Measurements from ENCODE around the gene NHEJ1. TPM values are rescaled to one million over a fixed set of nuclear protein-coding genes. Genes with fewer than 3 reads are reported as not detected.

NHEJ1 gene
- total RNA-seq, 4 donors from 2014 or later: 50.5 to 90.2 (median 65.3) TPM

GRCh38 chr2:219078126-219078525, 82.5 kb downstream of the NHEJ1 start:
- Histone ChIP-seq H3K4me3 (no peak overlapping the region), H3K27me3 (no peaks in the 10 kb centered on the region), H3K36me3 (peaks cover 0 to 30% (median 12%) of the 10 kb centered on the region in 4 donors), H3K9me3 (no peaks in the 10 kb centered on the region), H3K27ac (peak overlapping the region; percentile 80 to 91 (median 81)), H3K4me1 (peaks cover 19 to 56% (median 37%) of the 10 kb centered on the region in 4 donors)
- intact Hi-C loops (cut with DNase I; ENCODE audit: low total_unique reads): no loop called here
- TF ChIP-seq EP300 (IDR thresholded peaks at IDR 0.05; ENCODE audit: low read depth) (no peak), CTCF (IDR thresholded peaks at IDR 0.05) (peak in 1 of 5 experiments; percentile 3)
- WGBS, 2 donors (ENCODE audit: low coverage in 1 of 2): 67 to 79% methylated on average over 1 to 3 of the region's 3 CpGs
- in situ Hi-C loops (cut with MboI; ENCODE audit: low pct_ligation_motif_present in 1 of 4, low pct_unique_long_range_greater_than_20kb in 1 of 4, low sequenced_read_pairs in 3 of 4): no loop called here
- no peak for DNase-seq

GRCh38 chr2:219076253-219076652, 84.4 kb downstream of the NHEJ1 start:
- in situ Hi-C loops (cut with MboI; ENCODE audit: low pct_ligation_motif_present in 1 of 4, low pct_unique_long_range_greater_than_20kb in 1 of 4, low sequenced_read_pairs in 3 of 4): no loop called here
- TF ChIP-seq EP300 (IDR thresholded peaks at IDR 0.05; ENCODE audit: low read depth) (no peak), POLR2AphosphoS5 (IDR thresholded peaks at IDR 0.05) (no peak), CTCF (IDR thresholded peaks at IDR 0.05) (no peak), POLR2A (IDR thresholded peaks at IDR 0.05) (no peak)
- 97% methylated on average over 3 of the region's 3 CpGs; no CpG with 5 or more reads in 1 of the 2 donors for WGBS, 2 donors (ENCODE audit: low coverage in 1 of 2)
- intact Hi-C loops (cut with DNase I; ENCODE audit: low total_unique reads): no loop called here
- Histone ChIP-seq H3K9me3 (no peaks in the 10 kb centered on the region), H3K4me3 (no peak overlapping the region), H3K36me3 (peaks cover 0 to 30% (median 12%) of the 10 kb centered on the region in 4 donors), H3K27ac (no peak overlapping the region), H3K27me3 (no peaks in the 10 kb centered on the region), H3K4me1 (peaks cover 10 to 55% (median 28%) of the 10 kb centered on the region in 4 donors)
- DNase-seq: no peak

GRCh38 chr2:219073413-219074129, 87.0 kb downstream of the NHEJ1 start:
- Histone ChIP-seq H3K4me3 (no peak overlapping the region), H3K27me3 (no peaks in the 10 kb centered on the region), H3K9me3 (no peaks in the 10 kb centered on the region), H3K36me3 (peaks cover 0 to 30% (median 12%) of the 10 kb centered on the region in 4 donors), H3K4me1 (peaks cover 5 to 37% (median 19%) of the 10 kb centered on the region in 4 donors), H3K27ac (peak overlapping the region; percentile 31 to 78 (median 63))
- DNase-seq: peak; percentile 68
- intact Hi-C loops (cut with DNase I; ENCODE audit: low total_unique reads) (no loop called here), in situ Hi-C loops (cut with MboI; ENCODE audit: low pct_ligation_motif_present in 1 of 4, low pct_unique_long_range_greater_than_20kb in 1 of 4, low sequenced_read_pairs in 3 of 4) (no loop called here)
- WGBS, 2 donors (ENCODE audit: low coverage in 1 of 2): 47 to 55% methylated on average over 6 to 14 of the region's 14 CpGs
- peak; percentile 54 to 73 (median 60) for TF ChIP-seq CTCF (IDR thresholded peaks at IDR 0.05)
- no peak for TF ChIP-seq EP300 (IDR thresholded peaks at IDR 0.05; ENCODE audit: low read depth)

GRCh38 chr2:219072741-219073250, 87.8 kb downstream of the NHEJ1 start:
- peak overlapping the region in 3 of 4 donors; percentile 64 to 78 (median 74) for H3K27ac ChIP-seq
- H3K4me3 ChIP-seq: no peak overlapping the region
- no peak for DNase-seq
- H3K9me3 ChIP-seq: no peaks in the 10 kb centered on the region
- intact Hi-C loops (cut with DNase I; ENCODE audit: low total_unique reads): no loop called here
- H3K4me1 ChIP-seq: peaks cover 4 to 30% (median 18%) of the 10 kb centered on the region in 4 donors
- WGBS, 2 donors (ENCODE audit: low coverage in 1 of 2): 77 to 83% methylated on average over 5 to 9 of the region's 9 CpGs
- in situ Hi-C loops (cut with MboI; ENCODE audit: low pct_ligation_motif_present in 1 of 4, low pct_unique_long_range_greater_than_20kb in 1 of 4, low sequenced_read_pairs in 3 of 4): no loop called here
- peaks cover 0 to 28% (median 11%) of the 10 kb centered on the region in 4 donors for H3K36me3 ChIP-seq
- no peaks in the 10 kb centered on the region for H3K27me3 ChIP-seq
- no peak for TF ChIP-seq POLR2AphosphoS5 (IDR thresholded peaks at IDR 0.05)
- TF ChIP-seq POLR2A (IDR thresholded peaks at IDR 0.05): no peak
- TF ChIP-seq EP300 (IDR thresholded peaks at IDR 0.05; ENCODE audit: low read depth): no peak
- TF ChIP-seq CTCF (IDR thresholded peaks at IDR 0.05): no peak

Measured in transverse colon (tissue), 4 donors.